ENCODE measurements around the gene ANAPC5.

The ANAPC5 gene

DNA sequence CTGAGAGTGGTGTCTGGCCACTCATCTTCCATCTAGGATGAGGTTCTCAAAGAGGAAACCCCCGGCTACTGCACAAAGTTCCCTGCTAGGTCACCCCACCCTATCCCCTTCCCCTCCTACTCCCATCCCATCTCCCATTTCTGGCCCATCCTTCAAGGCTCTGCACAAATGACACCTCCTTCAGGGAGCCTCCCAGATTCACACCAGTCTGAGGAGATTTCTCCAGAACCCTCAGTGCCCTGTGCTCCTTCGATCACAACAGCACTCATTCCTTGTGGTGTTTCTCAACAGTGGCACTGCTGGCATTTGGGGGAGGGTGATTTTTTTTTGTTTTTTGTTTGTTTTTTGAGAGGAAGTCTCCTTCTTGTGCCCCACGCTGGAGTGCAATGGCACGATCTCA is 58.6 kb downstream of the ANAPC5 start:
- ChIA-PET POLR2A (no interaction called here), CTCF (no interaction called here)
- TF ChIP-seq, protein P1, sequence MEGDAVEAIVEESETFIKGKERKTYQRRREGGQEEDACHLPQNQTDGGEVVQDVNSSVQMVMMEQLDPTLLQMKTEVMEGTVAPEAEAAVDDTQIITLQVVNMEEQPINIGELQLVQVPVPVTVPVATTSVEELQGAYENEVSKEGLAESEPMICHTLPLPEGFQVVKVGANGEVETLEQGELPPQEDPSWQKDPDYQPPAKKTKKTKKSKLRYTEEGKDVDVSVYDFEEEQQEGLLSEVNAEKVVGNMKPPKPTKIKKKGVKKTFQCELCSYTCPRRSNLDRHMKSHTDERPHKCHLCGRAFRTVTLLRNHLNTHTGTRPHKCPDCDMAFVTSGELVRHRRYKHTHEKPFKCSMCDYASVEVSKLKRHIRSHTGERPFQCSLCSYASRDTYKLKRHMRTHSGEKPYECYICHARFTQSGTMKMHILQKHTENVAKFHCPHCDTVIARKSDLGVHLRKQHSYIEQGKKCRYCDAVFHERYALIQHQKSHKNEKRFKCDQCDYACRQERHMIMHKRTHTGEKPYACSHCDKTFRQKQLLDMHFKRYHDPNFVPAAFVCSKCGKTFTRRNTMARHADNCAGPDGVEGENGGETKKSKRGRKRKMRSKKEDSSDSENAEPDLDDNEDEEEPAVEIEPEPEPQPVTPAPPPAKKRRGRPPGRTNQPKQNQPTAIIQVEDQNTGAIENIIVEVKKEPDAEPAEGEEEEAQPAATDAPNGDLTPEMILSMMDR (IDR thresholded peaks at IDR 0.05; ENCODE audit: insufficient read depth, low read length, missing control alignments), result no peak
- no peak overlapping the region for H3K4me3 ChIP-seq (ENCODE audit: low read depth, low read length)
- no peak for DNase-seq (ENCODE audit: low read depth, low spot score)

GRCh38 chr12:121290410-121290809 is 61.8 kb downstream of the ANAPC5 start:
- CTCF ChIA-PET, result interaction anchor here (0.7 kb wide), 1 partner anchor 153 kb away, joined by 5 read pairs; no protein-coding TSS in a partner anchor
- DNase-seq (ENCODE audit: low read depth, low spot score), result no peak
- H3K4me3 ChIP-seq (ENCODE audit: low read depth, low read length), result no peak overlapping the region
- TF ChIP-seq, protein P1 (IDR thresholded peaks at IDR 0.05; ENCODE audit: insufficient read depth, low read length, missing control alignments), result no peak
- POLR2A ChIA-PET, result no interaction called here

- TF ChIP-seq, protein P1 (IDR thresholded peaks at IDR 0.05; ENCODE audit: insufficient read depth, low read length, missing control alignments), result no peak
- no peak for DNase-seq (ENCODE audit: low read depth, low spot score)
- no peak overlapping the region for H3K4me3 ChIP-seq (ENCODE audit: low read depth, low read length)
- CTCF ChIA-PET, result interaction anchor here (0.7 kb wide), 1 partner anchor 153 kb away, joined by 5 read pairs; no protein-coding TSS in a partner anchor
- POLR2A ChIA-PET, result no interaction called here
Measured at GRCh38 chr12:121289962-121290361, 62.2 kb downstream of the ANAPC5 start.

GRCh38 chr12:121288986-121289385 is 63.2 kb downstream of the ANAPC5 start:
- CTCF ChIA-PET, result interaction anchor here (0.6 kb wide), 1 partner anchor 46 kb away, joined by 3 read pairs; no protein-coding TSS in a partner anchor

GRCh38 chr12:121288158-121288845 is 63.9 kb downstream of the ANAPC5 start:
- H3K4me3 ChIP-seq (ENCODE audit: low read depth, low read length), result no peak overlapping the region
- no peak for DNase-seq (ENCODE audit: low read depth, low spot score)
- TF ChIP-seq, protein P1 (IDR thresholded peaks at IDR 0.05; ENCODE audit: insufficient read depth, low read length, missing control alignments), result no peak
- POLR2A ChIA-PET, result interaction anchor here (2.2 kb wide), 1 partner anchor 8 kb away, joined by 7 read pairs; the partner anchor contains the start of gene CAMKK2
- CTCF ChIA-PET, result no interaction called here

More at GRCh38 chr12:121288986-121289385, 63.2 kb downstream of the ANAPC5 start:
- TF ChIP-seq, protein P1 (IDR thresholded peaks at IDR 0.05; ENCODE audit: insufficient read depth, low read length, missing control alignments), result no peak
- DNase-seq (ENCODE audit: low read depth, low spot score), result no peak
- POLR2A ChIA-PET, result no interaction called here
- no peak overlapping the region for H3K4me3 ChIP-seq (ENCODE audit: low read depth, low read length)

- H3K4me3 ChIP-seq (ENCODE audit: low read depth, low read length), result no peak overlapping the region
- DNase-seq (ENCODE audit: low read depth, low spot score), result no peak
- TF ChIP-seq, protein P1 (IDR thresholded peaks at IDR 0.05; ENCODE audit: insufficient read depth, low read length, missing control alignments), result no peak
- ChIA-PET POLR2A (interaction anchor here (2.2 kb wide), 1 partner anchor 9 kb away, joined by 7 read pairs; the partner anchor contains the start of gene CAMKK2), CTCF (no interaction called here)
Measured at GRCh38 chr12:121287267-121287954, 64.8 kb downstream of the ANAPC5 start.
